ENCODE results near the gene PRRC1.

The PRRC1 gene

GRCh38 chr5:127517110-127517479 is 345 bp upstream of the PRRC1 start (continued):
- TF ChIP-seq REST (tag by site-specific recombination; IDR thresholded peaks at IDR 0.05) (0 out of 2 replicates have a peak, but pooled peaks have one; percentile 43), ZNF18 (tag by site-specific recombination; IDR thresholded peaks at IDR 0.05) (no peak), ZNF600 (tag by site-specific recombination; IDR thresholded peaks at IDR 0.05) (0 out of 2 replicates have a peak, but pooled peaks have one; percentile 7), ZBTB48 (tag by site-specific recombination; IDR thresholded peaks at IDR 0.05) (no peak), ZNF366 (tag by site-specific recombination; conservative IDR thresholded peaks at IDR 0.05) (0 out of 2 replicates have a peak, but pooled peaks have one; percentile 34), AEBP2 (tag by site-specific recombination; IDR thresholded peaks at IDR 0.05; ENCODE audit: borderline replicate concordance) (no peak), PRDM10 (tag by site-specific recombination; IDR thresholded peaks at IDR 0.05) (peak; percentile 87), ZNF157 (tag by site-specific recombination; IDR thresholded peaks at IDR 0.05) (no peak), ZNF112 (tag by site-specific recombination; IDR thresholded peaks at IDR 0.05) (no peak)

GRCh38 chr5:127518319-127518621 is 830 bp downstream of the PRRC1 start:
- POLR2A ChIA-PET = interaction anchor here (0.6 to 2.6 kb wide), 2 partner anchors 9 to 740 kb away, joined by 7 to 8 read pairs; no protein-coding TSS in a partner anchor
- H3K27ac ChIP-seq (ENCODE audit: extremely low read depth, low read depth, low read length) = peak overlapping the region; percentile 88
- peaks cover 4% of the 10 kb centered on the region for H3K4me1 ChIP-seq (ENCODE audit: control insufficient read depth, insufficient read depth, low read length)
- CTCF ChIA-PET = interaction anchor here (2.0 kb wide), 1 partner anchor 25 kb away, joined by 4 read pairs; no protein-coding TSS in a partner anchor
- H3K9me3 ChIP-seq (ENCODE audit: control insufficient read depth, insufficient read depth, low read depth, low read length) = no peaks in the 10 kb centered on the region
- peaks cover 16 to 30% of the 10 kb centered on the region in 2 experiments for H3K36me3 ChIP-seq (ENCODE audit: control insufficient read depth in 2 of 2, insufficient read depth in 1 of 2, low read length in 2 of 2)
- TF ChIP-seq ZNF747 (tag by site-specific recombination; IDR thresholded peaks at IDR 0.05) (no peak), ZNF76 (tag by site-specific recombination; IDR thresholded peaks at IDR 0.05; ENCODE audit: borderline replicate concordance, low read depth) (no peak), ZBTB6 (tag by site-specific recombination; IDR thresholded peaks at IDR 0.05) (no peak), ZNF624 (tag by site-specific recombination; IDR thresholded peaks at IDR 0.05) (no peak), WT1 (tag by site-specific recombination; IDR thresholded peaks at IDR 0.05) (no peak), ZNF10 (tag by site-specific recombination; IDR thresholded peaks at IDR 0.05) (no peak), SCRT1 (tag by site-specific recombination; IDR thresholded peaks at IDR 0.05; ENCODE audit: borderline replicate concordance) (no peak), ZBTB17 (tag by site-specific recombination; IDR thresholded peaks at IDR 0.05) (no peak)
- H3K4me3 ChIP-seq (ENCODE audit: low read depth, low read length) = peak overlapping the region; percentile 100
